ENCODE results near the gene ZNF44. TPM values are rescaled to one million over a fixed set of nuclear protein-coding genes. Genes with fewer than 3 reads are reported as not detected.
A peak's percentile ranks its signal among the peaks of the same experiment; 100 is the strongest.

The ZNF44 gene
- total and polyA plus RNA-seq, 9 of the 15 experiments (the other 6 are each of a cell fraction or from before 2014, with no cell fraction given) = 2.6 to 8.3 (median 4.4) TPM

DNA sequence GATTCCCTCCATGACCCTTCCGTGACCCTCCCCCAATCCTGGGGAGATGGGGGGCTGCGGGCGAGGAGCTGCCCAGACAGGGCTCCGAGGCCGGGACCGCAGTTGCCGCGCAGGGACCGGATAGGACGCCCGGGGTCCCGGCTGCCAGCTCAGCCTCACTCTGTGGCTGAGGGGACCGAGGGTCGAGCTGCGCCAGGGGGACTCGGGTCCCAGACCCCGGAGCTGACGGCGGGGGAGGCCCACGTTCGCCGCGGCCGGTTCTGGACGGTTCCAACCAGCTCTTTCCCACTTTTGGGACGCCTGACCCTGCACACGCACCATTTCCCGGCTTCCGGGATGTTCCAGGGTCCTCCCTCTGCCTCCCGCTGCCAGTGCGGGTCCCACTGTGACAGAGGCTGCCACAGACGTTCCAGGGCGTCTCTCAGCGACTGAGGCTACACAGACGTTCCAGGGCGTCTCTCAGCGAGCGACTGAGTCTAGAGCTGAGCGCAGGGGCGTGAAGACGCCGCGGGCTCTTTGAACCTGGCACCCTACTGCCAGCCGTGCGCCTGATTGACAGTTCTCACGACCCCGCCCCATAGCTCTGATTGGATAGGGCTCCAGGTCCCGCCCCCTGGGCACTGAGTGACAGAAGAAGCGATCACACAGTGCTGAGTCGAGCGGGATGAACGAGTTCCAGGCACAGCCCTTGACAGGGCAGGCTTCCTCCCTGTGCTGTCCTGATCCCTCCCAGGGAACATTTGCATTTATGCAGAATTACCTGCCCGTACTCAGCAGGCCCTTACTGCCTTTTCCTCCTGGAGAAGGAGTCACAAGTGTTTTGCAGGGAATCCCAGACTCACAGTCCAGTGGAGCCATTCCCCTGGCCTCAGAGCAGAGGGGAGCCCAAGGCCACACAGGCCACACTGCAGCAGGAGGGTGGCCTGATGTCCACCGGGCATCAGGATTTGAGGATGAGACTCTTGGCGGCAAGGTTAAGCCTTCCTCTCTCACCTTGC, 38.8 kb upstream of the ZNF44 start, which contains the start of gene ZNF563 (continued):
- TF ChIP-seq FOXK2 (conservative IDR thresholded peaks at IDR 0.05 in 1 of 2, IDR thresholded peaks at IDR 0.05 in 1 of 2; ENCODE audit: low read depth in 2 of 2) (no peak), BRD4 (IDR thresholded peaks at IDR 0.05) (no peak), ZBTB34 (CRISPR knock-in tag; IDR thresholded peaks at IDR 0.05) (no peak), C11orf30 (IDR thresholded peaks at IDR 0.05; ENCODE audit: low read depth) (no peak), KDM4B (IDR thresholded peaks at IDR 0.05; ENCODE audit: borderline replicate concordance in 2 of 2, low read depth in 1 of 2) (no peak), ZNF449 (CRISPR knock-in tag; IDR thresholded peaks at IDR 0.05) (no peak), FOS (IDR thresholded peaks at IDR 0.05; ENCODE audit: extremely low read depth, insufficient read length) (peak; percentile 69), KLF10 (CRISPR knock-in tag; IDR thresholded peaks at IDR 0.05) (no peak), CEBPG (CRISPR knock-in tag; IDR thresholded peaks at IDR 0.05) (no peak), CEBPG (tag; conservative IDR thresholded peaks at IDR 0.05 in 1 of 2, IDR thresholded peaks at IDR 0.05 in 1 of 2) (no peak), FUS (optimal IDR thresholded peaks at IDR 0.05; ENCODE audit: low read depth, low read length) (no peak), MNT (conservative IDR thresholded peaks at IDR 0.05) (no peak), HES1 (IDR thresholded peaks at IDR 0.05; ENCODE audit: low read depth) (no peak), POLR2G (IDR thresholded peaks at IDR 0.05; ENCODE audit: low read depth, low read length) (peak; percentile 73)
- TF ChIP-seq, protein P1, sequence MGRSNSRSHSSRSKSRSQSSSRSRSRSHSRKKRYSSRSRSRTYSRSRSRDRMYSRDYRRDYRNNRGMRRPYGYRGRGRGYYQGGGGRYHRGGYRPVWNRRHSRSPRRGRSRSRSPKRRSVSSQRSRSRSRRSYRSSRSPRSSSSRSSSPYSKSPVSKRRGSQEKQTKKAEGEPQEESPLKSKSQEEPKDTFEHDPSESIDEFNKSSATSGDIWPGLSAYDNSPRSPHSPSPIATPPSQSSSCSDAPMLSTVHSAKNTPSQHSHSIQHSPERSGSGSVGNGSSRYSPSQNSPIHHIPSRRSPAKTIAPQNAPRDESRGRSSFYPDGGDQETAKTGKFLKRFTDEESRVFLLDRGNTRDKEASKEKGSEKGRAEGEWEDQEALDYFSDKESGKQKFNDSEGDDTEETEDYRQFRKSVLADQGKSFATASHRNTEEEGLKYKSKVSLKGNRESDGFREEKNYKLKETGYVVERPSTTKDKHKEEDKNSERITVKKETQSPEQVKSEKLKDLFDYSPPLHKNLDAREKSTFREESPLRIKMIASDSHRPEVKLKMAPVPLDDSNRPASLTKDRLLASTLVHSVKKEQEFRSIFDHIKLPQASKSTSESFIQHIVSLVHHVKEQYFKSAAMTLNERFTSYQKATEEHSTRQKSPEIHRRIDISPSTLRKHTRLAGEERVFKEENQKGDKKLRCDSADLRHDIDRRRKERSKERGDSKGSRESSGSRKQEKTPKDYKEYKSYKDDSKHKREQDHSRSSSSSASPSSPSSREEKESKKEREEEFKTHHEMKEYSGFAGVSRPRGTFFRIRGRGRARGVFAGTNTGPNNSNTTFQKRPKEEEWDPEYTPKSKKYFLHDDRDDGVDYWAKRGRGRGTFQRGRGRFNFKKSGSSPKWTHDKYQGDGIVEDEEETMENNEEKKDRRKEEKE (IDR thresholded peaks at IDR 0.05; ENCODE audit: borderline replicate concordance in 1 of 2, control insufficient read depth in 1 of 2, low read depth in 2 of 2, low read length in 1 of 2) = no peak

All from K562 (cell line).